Neural cell (in vitro differentiated cells): ENCODE data around the gene NDUFA11.
A peak's percentile ranks its signal among the peaks of the same experiment; 100 is the strongest.

Experiments
- CTCF ChIP-seq: fragments of 450-650 bp; IDR thresholded peaks from 2 replicates; pipeline ENCODE4 v1.5.1; 2014; ENCODE audit warnings: antibody characterized with exemption, mild to moderate bottlenecking, moderate library complexity; ENCODE audit not compliant: poor library complexity, severe bottlenecking
- EP300 ChIP-seq: fragments of 450-650 bp; conservative IDR thresholded peaks from 2 replicates; pipeline ENCODE4 v1.6.1; 2014; ENCODE audit warnings: antibody characterized with exemption, mild to moderate bottlenecking, moderate library complexity; ENCODE audit not compliant: poor library complexity, severe bottlenecking
- REST ChIP-seq: IDR thresholded peaks from 2 replicates; pipeline ENCODE4 v1.6.1; 2012; ENCODE audit warnings: borderline replicate concordance

GRCh38 chr19:5903624-5904351 lies at the start of gene NDUFA11:
- TF ChIP-seq CTCF (no peak), REST (peak; percentile 44), EP300 (peak; percentile 68)
